Hepatocyte (in vitro differentiated cells): ENCODE results near the gene SH2B2.

Experiments used
- CTCF ChIP-seq: fragments of 200-600 bp; sonication (generic); IDR thresholded peaks from 2 replicates; pipeline ENCODE4 v1.5.1; 2016; ENCODE audit warnings: antibody characterized with exemption, mild to moderate bottlenecking; ENCODE audit not compliant: poor library complexity
- EZH2 ChIP-seq: fragments of 200-600 bp; sonication (generic); IDR thresholded peaks from 2 replicates; pipeline ENCODE4 v1.6.1; 2016; ENCODE audit warnings: antibody characterized with exemption, mild to moderate bottlenecking, borderline replicate concordance
- EZH2phosphoT487 ChIP-seq: fragments of 200-600 bp; sonication (generic); IDR thresholded peaks from one replicate; pipeline ENCODE4 v1.6.1; 2018; ENCODE audit warnings: antibody characterized with exemption, mild to moderate bottlenecking, low read depth, moderate library complexity; ENCODE audit not compliant: unreplicated experiment, severe bottlenecking

- TF ChIP-seq CTCF (no peak), EZH2 (no peak), EZH2phosphoT487 (no peak)
These were observed 31.9 kb downstream of the SH2B2 start for GRCh38 chr7:102318482-102318971.
